Neuronal stem cell (in vitro differentiated cells): ENCODE measurements around the gene DEFB114. TPM values are rescaled to one million over a fixed set of nuclear protein-coding genes. Genes with fewer than 3 reads are reported as not detected.

Experiments
- DNase-seq: peaks from one replicate; pipeline ENCODE4 v3.0.0-alpha.2; 2013; ENCODE audit warnings: low spot score
- H2AFZ ChIP-seq: one replicate; pipeline ENCODE4 v1.6.1; 2013; ENCODE audit warnings: mild to moderate bottlenecking, low read length, inconsistent platforms
- H2AK5ac ChIP-seq: 2 replicates; pipeline ENCODE4 v1.6.1; 2013; ENCODE audit warnings: low read depth, mild to moderate bottlenecking, inconsistent platforms, low read length, moderate library complexity, mixed read lengths
- H2BK120ac ChIP-seq: 2 replicates; pipeline ENCODE4 v1.6.1; 2013; ENCODE audit warnings: low read depth, mild to moderate bottlenecking, inconsistent platforms, low read length, moderate library complexity, mixed read lengths
- H2BK12ac ChIP-seq: one replicate; pipeline ENCODE4 v1.6.1; 2013; ENCODE audit warnings: low read length, inconsistent platforms
- H2BK15ac ChIP-seq: 2 replicates; pipeline ENCODE4 v1.6.1; 2013; ENCODE audit warnings: mild to moderate bottlenecking, low read length, inconsistent platforms, mixed read lengths
- H2BK5ac ChIP-seq: one replicate; pipeline ENCODE4 v1.6.1; 2013; ENCODE audit warnings: inconsistent platforms, mild to moderate bottlenecking, low read length, moderate library complexity
- H3K14ac ChIP-seq: one replicate; pipeline ENCODE4 v1.6.1; 2013; ENCODE audit warnings: low read length, inconsistent platforms
- H3K18ac ChIP-seq: 2 replicates; pipeline ENCODE4 v1.6.1; 2013; ENCODE audit warnings: low read length, inconsistent platforms
- H3K23ac ChIP-seq: 2 replicates; pipeline ENCODE4 v1.6.1; 2013; ENCODE audit warnings: low read depth, mild to moderate bottlenecking, mixed read lengths, low read length, inconsistent platforms; ENCODE audit not compliant: poor library complexity
- H3K27ac ChIP-seq: replicated peaks from 3 replicates; pipeline ENCODE4 v1.5.1; 2013; ENCODE audit warnings: low read length, inconsistent platforms
- H3K27me3 ChIP-seq, 3 experiments: 2 replicates each; pipeline ENCODE4 v1.6.1; 2013; ENCODE audit warnings: low read length in 3 of 3, mild to moderate bottlenecking in 2 of 3, inconsistent platforms in 1 of 3, low read depth in 1 of 3, mixed read lengths in 1 of 3, moderate library complexity in 1 of 3; ENCODE audit not compliant: control insufficient read depth in 3 of 3, insufficient read depth in 3 of 3
- H3K36me3 ChIP-seq, 2 donors: replicated peaks in 1 of 2; 2 replicates each; pipeline ENCODE4 v1.6.1; 2013; ENCODE audit warnings: low read length in 2 of 2; ENCODE audit not compliant: control insufficient read depth in 2 of 2, insufficient read depth in 2 of 2
- H3K4ac ChIP-seq: 2 replicates; pipeline ENCODE4 v1.6.1; 2013; ENCODE audit warnings: inconsistent platforms, mild to moderate bottlenecking, low read length, moderate library complexity
- H3K4me1 ChIP-seq, 2 donors: 1 replicate in 1 of 2; 2 replicates in 1 of 2; pipeline ENCODE4 v1.6.1; 2013; ENCODE audit warnings: low read length in 2 of 2, low read depth in 1 of 2; ENCODE audit not compliant: control insufficient read depth in 2 of 2, insufficient read depth in 1 of 2
- H3K4me2 ChIP-seq: one replicate; pipeline ENCODE4 v1.6.1; 2013; ENCODE audit warnings: mild to moderate bottlenecking, low read length, inconsistent platforms; ENCODE audit not compliant: insufficient read depth, poor library complexity, severe bottlenecking
- H3K4me3 ChIP-seq, 2 donors: 2 replicates each; pipeline ENCODE4 v1.5.1; 2013; ENCODE audit warnings: low read length in 2 of 2, mild to moderate bottlenecking in 2 of 2, inconsistent platforms in 1 of 2, moderate library complexity in 1 of 2
- H3K79me1 ChIP-seq: one replicate; pipeline ENCODE4 v1.6.1; 2013; ENCODE audit warnings: low read depth, mild to moderate bottlenecking, inconsistent platforms, low read length, moderate library complexity
- H3K9ac ChIP-seq: one replicate; pipeline ENCODE4 v1.6.1; 2013; ENCODE audit warnings: mild to moderate bottlenecking, low read depth, low read length, inconsistent platforms; ENCODE audit not compliant: poor library complexity
- H3K9me3 ChIP-seq, 2 donors: replicated peaks in 1 of 2; 2 replicates each; pipeline versions ENCODE3 to v1.6.1; 2013; ENCODE audit warnings: low read length in 2 of 2, mild to moderate bottlenecking in 2 of 2, inconsistent platforms in 1 of 2, low read depth in 1 of 2, mixed read lengths in 1 of 2, moderate library complexity in 1 of 2; ENCODE audit not compliant: control insufficient read depth in 2 of 2, insufficient read depth in 1 of 2
- H4K8ac ChIP-seq: one replicate; pipeline ENCODE4 v1.6.1; 2013; ENCODE audit warnings: low read depth, mild to moderate bottlenecking, inconsistent platforms, low read length, moderate library complexity
- H4K91ac ChIP-seq: one replicate; pipeline ENCODE4 v1.6.1; 2013; ENCODE audit warnings: low read length, low read depth, mild to moderate bottlenecking, inconsistent platforms; ENCODE audit not compliant: poor library complexity
- WGBS, 2 donors: extraction: QIAGEN DNeasy Blood & Tissue Kit; methylation state at CpG; one replicate each; pipeline ENCODE4 v1.1.7; 2013; ENCODE audit warnings: missing lambda C conversion rate in 2 of 2, mixed read lengths in 1 of 2; ENCODE audit not compliant: insufficient read length in 2 of 2, insufficient replicate concordance in 1 of 2; ENCODE audit errors: extremely low coverage in 2 of 2; 5-methylcytosine and 5-hydroxymethylcytosine counted together
- polyA plus RNA-seq, 2 experiments: library from polyadenylated mRNA; stranded (reverse); fragments of 200-250 nt; gene quantifications; one replicate each; pipeline ENCODE4 v1.2.3, GENCODE V29; 2013

The DEFB114 gene
- not detected for polyA plus RNA-seq (2013, experiment 1 of 2)
- polyA plus RNA-seq (2013, experiment 2 of 2): not detected

GRCh38 chr6:49964064-49964463 is at the start of gene DEFB114:
Gene DEFB114 (minus strand): TSS chr6:49964164. CDS start chr6:49964105, 59 bp downstream.
- Histone ChIP-seq H2BK120ac (no peak within 1 kb of the TSS), H3K14ac (no peak within 1 kb of the TSS), H2BK12ac (no peak within 1 kb of the TSS), H4K91ac (no peak within 1 kb of the TSS), H3K4ac (no peak within 1 kb of the TSS), H3K27me3 (no peaks in the 10 kb centered on the region), H3K9ac (no peak within 1 kb of the TSS), H3K36me3 (no peaks in the 10 kb centered on the region), H3K4me3 (no peak within 1 kb of the TSS), H3K4me2 (no peak within 1 kb of the TSS), H3K23ac (no peak within 1 kb of the TSS), H2AFZ (no peak within 1 kb of the TSS), H4K8ac (no peak within 1 kb of the TSS), H3K9me3 (no peaks in the 10 kb centered on the region), H3K27ac (no peak within 1 kb of the TSS), H3K18ac (no peak within 1 kb of the TSS), H3K4me1 (no peaks in the 10 kb centered on the region), H2AK5ac (no peak within 1 kb of the TSS), H2BK15ac (no peak within 1 kb of the TSS), H2BK5ac (no peak within 1 kb of the TSS), H3K79me1 (no peaks in the 10 kb centered on the region)
- WGBS, 2 donors: no CpG with 5 or more reads among the region's 2 CpGs
- no peak for DNase-seq

GRCh38 chr6:50007819-50008218 is 43.9 kb upstream of the DEFB114 start:
- Histone ChIP-seq H3K36me3 (no peaks in the 10 kb centered on the region), H3K4me3 (no peak overlapping the region), H3K4ac (no peak overlapping the region), H3K9me3 (no peaks in the 10 kb centered on the region), H3K23ac (no peak overlapping the region), H2BK5ac (no peak overlapping the region), H3K4me2 (no peak overlapping the region), H3K4me1 (no peaks in the 10 kb centered on the region), H3K14ac (no peak overlapping the region), H2BK15ac (no peak overlapping the region), H3K79me1 (no peaks in the 10 kb centered on the region), H2BK12ac (no peak overlapping the region), H3K27me3 (no peaks in the 10 kb centered on the region), H2AK5ac (no peak overlapping the region), H3K27ac (no peak overlapping the region), H4K8ac (no peak overlapping the region), H4K91ac (no peak overlapping the region), H3K18ac (no peak overlapping the region), H2AFZ (no peak overlapping the region), H2BK120ac (no peak overlapping the region), H3K9ac (no peak overlapping the region)
- WGBS, 2 donors: no CpG with 5 or more reads among the region's 3 CpGs
- no peak for DNase-seq

GRCh38 chr6:50003139-50003538 is 39.2 kb upstream of the DEFB114 start:
- Histone ChIP-seq H2BK5ac (no peak overlapping the region), H2BK12ac (no peak overlapping the region), H4K8ac (no peak overlapping the region), H3K4me1 (no peaks in the 10 kb centered on the region), H3K79me1 (no peaks in the 10 kb centered on the region), H3K27ac (no peak overlapping the region), H2AK5ac (no peak overlapping the region), H3K36me3 (no peaks in the 10 kb centered on the region), H4K91ac (no peak overlapping the region), H3K4me3 (no peak overlapping the region), H3K27me3 (no peaks in the 10 kb centered on the region), H3K9ac (no peak overlapping the region), H2BK15ac (no peak overlapping the region), H3K23ac (no peak overlapping the region), H3K18ac (no peak overlapping the region), H2BK120ac (no peak overlapping the region), H3K9me3 (no peaks in the 10 kb centered on the region), H3K4me2 (no peak overlapping the region), H3K14ac (no peak overlapping the region), H3K4ac (no peak overlapping the region), H2AFZ (no peak overlapping the region)
- DNase-seq: no peak
- no CpG with 5 or more reads among the region's 3 CpGs for WGBS, 2 donors

GRCh38 chr6:49995278-49995677 is 31.3 kb upstream of the DEFB114 start:
- no peaks in the 10 kb centered on the region for H3K36me3 ChIP-seq
- no peak overlapping the region for H3K4me3 ChIP-seq
- no peak overlapping the region for H4K8ac ChIP-seq
- no peak overlapping the region for H3K4me2 ChIP-seq
- H2BK15ac ChIP-seq: no peak overlapping the region
- DNase-seq: no peak
- H3K27me3 ChIP-seq: no peaks in the 10 kb centered on the region
- H3K23ac ChIP-seq: no peak overlapping the region
- H3K79me1 ChIP-seq: no peaks in the 10 kb centered on the region
- H3K4ac ChIP-seq: no peak overlapping the region
- H3K14ac ChIP-seq: no peak overlapping the region
- no peak overlapping the region for H2BK5ac ChIP-seq
- H3K9ac ChIP-seq: no peak overlapping the region
- H2BK12ac ChIP-seq: no peak overlapping the region
- no peak overlapping the region for H3K18ac ChIP-seq
- H2AFZ ChIP-seq: no peak overlapping the region
- H2AK5ac ChIP-seq: no peak overlapping the region
- no peak overlapping the region for H3K27ac ChIP-seq
- H4K91ac ChIP-seq: no peak overlapping the region
- H3K4me1 ChIP-seq: no peaks in the 10 kb centered on the region
- H3K9me3 ChIP-seq: no peaks in the 10 kb centered on the region
- no peak overlapping the region for H2BK120ac ChIP-seq
